Camera-type eye (tissue), 1 donor: ENCODE measurements around the gene CSF2. TPM values are rescaled to one million over a fixed set of nuclear protein-coding genes. Genes with fewer than 3 reads are reported as not detected.

Experiments
- total RNA-seq: library from RNA; depleted of rRNA; stranded (reverse); fragments of >200 nt; gene quantifications from one replicate; pipeline ENCODE4 v1.2.3, GENCODE V29; 2014

CSF2 gene
- not detected for total RNA-seq

GRCh38 chr5:132073231-132074013, at the start of gene CSF2:
TSS of gene CSF2 (plus strand) at chr5:132073789. CDS start at chr5:132073824, 35 bp downstream.

GRCh38 chr5:132060501-132061161, 13.0 kb upstream of the CSF2 start, which contains the start of gene IL3:
TSS of gene IL3 (plus strand) at chr5:132060655. CDS start at chr5:132060707, 52 bp downstream.

Other genes starting within 250 kb of the CSF2 start
- 0.55 TPM for gene MEIKIN, start 128.1 kb upstream of the CSF2 start, total RNA-seq
- 73.4 TPM for gene ACSL6, start 62.1 kb upstream of the CSF2 start, total RNA-seq
- gene IL3, start 13.1 kb upstream of the CSF2 start, total RNA-seq = not detected
- 61.8 TPM for gene P4HA2, start 154.1 kb downstream of the CSF2 start, total RNA-seq
- gene PDLIM4, start 183.9 kb downstream of the CSF2 start, total RNA-seq = 15.4 TPM
- gene SLC22A4, start 220.6 kb downstream of the CSF2 start, total RNA-seq = 4.0 TPM